Activated naive CD4-positive, alpha-beta T cell treated with anti-CD3 and anti-CD28 coated beads, Interleukin-2, amount 10 ng/mL, durations not matched to agents 7 days and 5 days (primary cell): ENCODE measurements around the gene MIB2.

Experiments
- CTCF ChIA-PET: fragments of 350-600 bp; sonication (Branson Sonifier 250); formaldehyde crosslinking; loops from one replicate; lab custom pipeline; 2021; ENCODE audit warnings: antibody characterized with exemption; lab: Charles Lee
- DNase-seq: peaks from one replicate; pipeline ENCODE4 v3.0.0-alpha.2; 2020
- H3K27ac Mint-ChIP-seq: one replicate; pipeline ENCODE4 v1.8.0; 2021; ENCODE audit warnings: mild to moderate bottlenecking, moderate library complexity, mixed read lengths
- H3K27me3 Mint-ChIP-seq: one replicate; pipeline ENCODE4 v1.8.0; 2021; ENCODE audit warnings: mild to moderate bottlenecking, mixed read lengths
- H3K36me3 Mint-ChIP-seq: one replicate; pipeline ENCODE4 v1.8.0; 2021; ENCODE audit warnings: mixed read lengths
- H3K4me1 Mint-ChIP-seq: one replicate; pipeline ENCODE4 v1.8.0; 2021; ENCODE audit warnings: mixed read lengths
- H3K4me3 Mint-ChIP-seq: one replicate; pipeline ENCODE4 v1.8.0; 2021; ENCODE audit warnings: mild to moderate bottlenecking, moderate library complexity, mixed read lengths
- H3K9me3 Mint-ChIP-seq: one replicate; pipeline ENCODE4 v1.8.0; 2021; ENCODE audit warnings: mixed read lengths

MIB2 gene

DNA sequence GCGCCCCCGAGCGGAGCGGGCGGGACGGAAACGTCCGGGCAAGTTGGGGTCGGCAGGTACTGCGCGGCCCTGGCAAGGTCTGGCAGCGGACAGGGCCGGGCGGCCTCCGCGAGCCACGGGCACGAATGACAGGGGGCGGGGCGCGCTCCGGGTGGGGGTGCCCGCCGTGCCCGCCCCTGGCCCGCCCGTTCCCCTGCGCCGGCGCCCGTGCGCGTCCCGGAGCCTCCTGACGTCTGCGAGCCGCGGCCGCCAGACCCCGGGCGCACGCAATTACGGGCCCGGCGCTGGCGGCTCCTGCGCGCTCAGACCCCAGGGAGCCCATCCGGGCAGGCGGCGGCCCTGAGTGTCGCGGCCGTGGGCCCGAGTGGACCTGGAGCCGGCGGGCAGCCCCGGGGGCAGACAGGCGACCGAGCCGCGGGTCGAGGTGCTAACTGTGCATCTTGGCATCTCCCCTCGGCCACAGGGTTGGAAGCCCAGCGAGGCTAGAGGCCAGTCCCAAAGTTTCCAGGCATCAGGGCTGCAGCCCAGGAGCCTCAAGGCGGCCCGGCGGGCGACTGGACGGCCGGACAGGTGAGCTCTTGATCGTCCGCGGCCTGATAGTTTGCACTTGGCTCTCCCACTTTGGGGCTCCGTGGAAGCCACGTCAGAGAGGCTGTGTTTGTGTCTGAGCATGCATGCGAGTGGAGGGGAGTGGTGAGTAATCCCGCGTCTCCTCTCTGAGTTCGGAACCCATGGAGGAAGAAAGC lies 918 bp downstream of the MIB2 start:
- peak; percentile 64 for DNase-seq
- Mint-ChIP-seq H3K4me3 (peak overlapping the region; percentile 82), H3K27ac (peak overlapping the region; percentile 85), H3K27me3 (no peaks in the 10 kb centered on the region), H3K9me3 (no peaks in the 10 kb centered on the region), H3K36me3 (peaks cover 19% of the 10 kb centered on the region), H3K4me1 (peaks cover 31% of the 10 kb centered on the region)
- CTCF ChIA-PET = no interaction called here

- Mint-ChIP-seq H3K27me3 (no peaks in the 10 kb centered on the region), H3K36me3 (peaks cover 19% of the 10 kb centered on the region), H3K9me3 (no peaks in the 10 kb centered on the region), H3K4me1 (peaks cover 30% of the 10 kb centered on the region), H3K27ac (peak overlapping the region; percentile 85), H3K4me3 (peak overlapping the region; percentile 82)
- CTCF ChIA-PET = no interaction called here
- no peak for DNase-seq
These were observed 1.5 kb downstream of the MIB2 start for GRCh38 chr1:1616838-1617237.

DNA sequence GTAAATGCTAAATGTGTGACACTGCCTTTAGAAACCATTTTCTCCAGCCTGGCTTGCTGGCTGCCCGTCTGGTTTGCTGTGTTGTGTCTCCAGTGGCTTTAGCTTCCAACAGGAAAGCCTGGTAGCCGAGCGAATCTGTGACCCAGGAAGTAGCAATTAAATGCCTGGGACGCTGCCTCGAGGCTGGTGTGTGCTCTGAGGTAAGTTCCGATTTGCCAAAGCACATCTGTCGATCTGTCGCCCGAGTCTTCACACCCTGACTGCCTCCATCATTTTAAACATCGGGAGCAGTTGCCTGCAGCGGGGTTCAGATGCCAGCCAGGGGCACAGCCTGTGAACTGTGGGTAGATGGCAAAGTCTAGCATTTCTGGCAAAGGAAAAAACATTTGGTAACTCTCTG lies 2.2 kb downstream of the MIB2 start:
- Mint-ChIP-seq H3K9me3 (no peaks in the 10 kb centered on the region), H3K36me3 (peaks cover 15% of the 10 kb centered on the region), H3K4me1 (peaks cover 26% of the 10 kb centered on the region), H3K27ac (peak overlapping the region; percentile 85), H3K4me3 (peak overlapping the region; percentile 82), H3K27me3 (no peaks in the 10 kb centered on the region)
- no peak for DNase-seq
- CTCF ChIA-PET = no interaction called here

DNA sequence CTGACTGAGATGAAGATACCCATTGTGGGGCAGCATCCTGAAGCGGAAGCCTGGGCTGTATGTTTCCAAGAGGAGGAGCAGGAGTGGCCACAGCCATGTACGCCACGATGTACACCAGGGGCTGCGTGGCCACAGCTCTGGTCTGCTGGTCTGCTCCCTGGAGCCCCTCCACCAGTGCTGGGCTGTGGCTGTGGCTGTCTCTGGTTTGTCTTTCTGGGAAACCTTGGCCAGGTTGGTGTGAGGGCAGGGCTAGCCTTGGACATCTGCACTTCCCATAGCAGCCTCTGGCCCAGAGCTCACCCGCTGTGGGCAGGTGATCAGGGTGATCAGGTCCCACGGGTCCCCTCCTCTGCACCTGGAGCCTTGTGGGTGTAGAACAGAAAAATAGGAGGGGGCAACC lies 2.6 kb downstream of the MIB2 start:
- H3K4me3 Mint-ChIP-seq = peak overlapping the region; percentile 82
- no peaks in the 10 kb centered on the region for H3K9me3 Mint-ChIP-seq
- CTCF ChIA-PET = no interaction called here
- H3K4me1 Mint-ChIP-seq = peaks cover 26% of the 10 kb centered on the region
- DNase-seq = no peak
- no peak overlapping the region for H3K27ac Mint-ChIP-seq
- peaks cover 15% of the 10 kb centered on the region for H3K36me3 Mint-ChIP-seq
- H3K27me3 Mint-ChIP-seq = no peaks in the 10 kb centered on the region

DNA sequence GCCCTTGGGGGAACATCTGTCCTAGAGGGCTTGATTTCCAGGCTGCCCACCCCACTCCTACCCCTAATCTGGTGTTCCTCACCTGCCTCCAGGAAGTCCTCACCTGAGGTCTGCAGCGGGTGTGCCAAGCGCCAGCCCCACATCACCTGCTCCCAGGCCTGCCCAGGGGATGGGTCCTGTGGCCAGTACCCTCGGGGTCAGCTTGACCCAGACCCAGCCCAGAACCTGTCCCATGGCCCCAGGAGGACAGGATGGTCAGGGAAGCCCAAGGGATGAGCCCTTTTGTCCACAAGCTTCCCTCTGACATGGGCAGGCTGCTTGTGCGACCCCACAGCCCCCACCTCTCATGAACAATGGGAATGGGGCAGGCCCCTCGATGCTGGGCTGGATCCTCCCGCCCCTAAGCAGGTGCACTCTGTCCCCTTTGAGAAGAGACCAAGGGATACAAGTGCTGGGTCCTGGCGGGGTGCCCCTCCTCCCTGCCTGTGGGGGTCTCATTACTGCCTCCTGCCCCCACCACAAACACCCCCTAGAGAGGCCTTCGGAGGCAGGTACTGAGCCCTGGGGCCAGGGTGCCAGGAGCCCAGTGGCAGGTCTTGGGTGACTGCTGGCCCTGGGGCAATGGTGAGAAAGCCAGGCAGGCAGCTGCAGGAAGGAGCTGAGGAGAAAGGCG lies 3.2 kb downstream of the MIB2 start:
- no peak overlapping the region for H3K27ac Mint-ChIP-seq
- CTCF ChIA-PET = no interaction called here
- no peak overlapping the region for H3K4me3 Mint-ChIP-seq
- H3K36me3 Mint-ChIP-seq = peaks cover 14% of the 10 kb centered on the region
- H3K27me3 Mint-ChIP-seq = no peaks in the 10 kb centered on the region
- no peak for DNase-seq
- no peaks in the 10 kb centered on the region for H3K9me3 Mint-ChIP-seq
- H3K4me1 Mint-ChIP-seq = peaks cover 24% of the 10 kb centered on the region

DNA sequence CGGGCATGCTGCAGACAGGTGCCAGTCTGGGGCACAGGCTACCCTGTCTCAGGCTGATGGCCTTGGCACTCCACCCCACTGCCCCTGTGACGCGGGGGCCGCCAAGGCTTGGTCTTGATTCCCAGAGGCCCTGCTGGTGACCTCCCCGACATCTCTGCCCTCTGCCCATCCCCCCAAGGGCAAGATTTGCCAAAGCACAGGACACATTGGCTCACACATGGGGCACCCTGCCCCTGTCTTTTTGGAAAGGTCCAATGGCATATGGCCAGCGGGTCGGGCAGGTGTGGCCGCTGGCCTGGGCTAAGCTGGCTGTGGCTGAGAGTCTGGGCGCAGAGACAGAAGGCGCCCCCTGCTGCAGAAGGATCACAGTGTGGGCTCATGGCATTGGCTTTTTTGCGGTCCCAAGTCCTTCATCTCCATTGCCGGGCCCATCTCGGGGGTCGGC lies 4.6 kb downstream of the MIB2 start:
- CTCF ChIA-PET = no interaction called here
- no peaks in the 10 kb centered on the region for H3K27me3 Mint-ChIP-seq
- H3K4me1 Mint-ChIP-seq = peaks cover 11% of the 10 kb centered on the region
- peaks cover 6% of the 10 kb centered on the region for H3K36me3 Mint-ChIP-seq
- no peak overlapping the region for H3K4me3 Mint-ChIP-seq
- H3K9me3 Mint-ChIP-seq = no peaks in the 10 kb centered on the region
- DNase-seq = no peak
- no peak overlapping the region for H3K27ac Mint-ChIP-seq

DNA sequence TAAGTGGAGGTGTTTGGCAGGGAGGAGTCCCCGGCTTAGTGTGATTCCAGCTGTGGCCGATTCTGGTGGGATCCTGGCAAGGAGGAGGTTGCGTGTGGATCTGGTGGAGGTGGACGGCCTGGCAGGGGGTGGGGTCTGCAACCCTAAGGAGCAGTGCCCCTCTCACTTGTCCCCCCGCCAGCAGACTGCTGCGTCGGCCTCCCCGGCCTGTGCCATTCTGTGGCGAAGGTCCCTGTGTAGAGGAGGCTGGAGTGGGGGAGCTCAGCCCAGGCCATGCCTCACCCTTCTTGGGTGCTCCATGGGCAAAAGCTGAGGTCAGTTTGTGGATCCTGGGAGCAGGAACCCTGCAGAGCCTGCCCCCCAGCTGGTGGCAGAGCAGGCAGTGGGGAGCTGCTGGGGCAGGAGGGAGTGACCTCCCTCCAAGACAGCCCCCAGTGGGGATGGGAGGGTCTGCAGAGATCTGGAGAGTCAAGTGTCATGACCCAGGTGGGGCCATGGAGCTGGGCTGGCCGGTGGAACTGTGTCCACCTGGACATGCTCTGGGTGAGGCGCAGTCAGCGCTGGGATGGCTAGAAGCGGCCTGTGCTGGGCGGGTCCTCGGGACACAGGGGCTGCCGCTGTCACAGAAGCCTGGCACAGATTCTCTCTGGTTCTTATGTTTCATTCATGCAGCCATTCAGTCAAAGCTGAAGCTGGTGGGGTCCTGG lies 5.3 kb downstream of the MIB2 start:
- H3K27ac Mint-ChIP-seq = no peak overlapping the region
- H3K4me1 Mint-ChIP-seq = peaks cover 11% of the 10 kb centered on the region
- no peak overlapping the region for H3K4me3 Mint-ChIP-seq
- H3K9me3 Mint-ChIP-seq = no peaks in the 10 kb centered on the region
- no peaks in the 10 kb centered on the region for H3K27me3 Mint-ChIP-seq
- CTCF ChIA-PET = no interaction called here
- peaks cover 6% of the 10 kb centered on the region for H3K36me3 Mint-ChIP-seq
- no peak for DNase-seq

DNA sequence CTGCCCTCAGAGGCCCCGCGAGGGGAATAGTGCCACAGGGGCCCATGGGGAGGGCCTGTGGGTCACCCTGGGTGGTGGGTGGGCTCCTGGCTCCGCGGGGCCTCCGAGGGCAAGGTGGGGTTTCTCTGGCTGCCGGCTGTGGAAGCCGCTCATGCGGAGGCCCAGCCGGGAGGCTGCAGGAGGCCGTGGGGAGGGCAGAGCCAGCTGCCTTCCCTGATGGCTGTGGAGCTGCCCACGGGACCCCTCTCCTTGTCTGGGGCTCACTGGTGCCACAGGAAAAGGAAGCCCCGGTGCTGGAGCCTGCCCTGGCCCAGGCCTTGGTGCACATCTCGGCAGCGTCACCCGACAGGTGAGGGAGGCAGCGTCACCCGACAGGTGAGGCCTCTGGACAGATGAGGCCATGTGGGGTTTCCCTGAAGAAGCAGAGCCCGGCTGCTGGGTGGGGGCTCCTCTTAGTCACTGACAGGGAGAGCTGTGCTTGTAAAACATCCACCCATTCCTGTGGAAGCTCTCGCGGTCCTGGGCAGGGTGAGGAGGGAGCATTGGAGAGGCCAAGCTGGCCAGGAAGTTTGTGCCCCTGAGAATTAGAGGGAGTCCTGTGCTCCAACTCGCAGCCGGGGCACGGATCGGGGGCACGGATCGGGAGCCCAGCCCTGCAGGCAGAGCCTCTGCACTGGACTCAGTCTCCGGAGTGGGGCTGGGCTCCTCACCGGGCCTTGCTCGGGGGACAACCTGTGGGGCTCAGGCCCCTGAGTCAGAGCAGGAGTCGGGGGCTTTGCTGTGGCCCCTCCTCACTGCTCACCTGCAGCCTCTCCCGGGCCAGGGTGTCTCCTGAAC lies 6.1 kb downstream of the MIB2 start:
- DNase-seq = no peak
- peaks cover 11% of the 10 kb centered on the region for H3K4me1 Mint-ChIP-seq
- no peak overlapping the region for H3K4me3 Mint-ChIP-seq
- no peaks in the 10 kb centered on the region for H3K9me3 Mint-ChIP-seq
- no peak overlapping the region for H3K27ac Mint-ChIP-seq
- H3K36me3 Mint-ChIP-seq = peaks cover 6% of the 10 kb centered on the region
- no peaks in the 10 kb centered on the region for H3K27me3 Mint-ChIP-seq
- CTCF ChIA-PET = no interaction called here

DNA sequence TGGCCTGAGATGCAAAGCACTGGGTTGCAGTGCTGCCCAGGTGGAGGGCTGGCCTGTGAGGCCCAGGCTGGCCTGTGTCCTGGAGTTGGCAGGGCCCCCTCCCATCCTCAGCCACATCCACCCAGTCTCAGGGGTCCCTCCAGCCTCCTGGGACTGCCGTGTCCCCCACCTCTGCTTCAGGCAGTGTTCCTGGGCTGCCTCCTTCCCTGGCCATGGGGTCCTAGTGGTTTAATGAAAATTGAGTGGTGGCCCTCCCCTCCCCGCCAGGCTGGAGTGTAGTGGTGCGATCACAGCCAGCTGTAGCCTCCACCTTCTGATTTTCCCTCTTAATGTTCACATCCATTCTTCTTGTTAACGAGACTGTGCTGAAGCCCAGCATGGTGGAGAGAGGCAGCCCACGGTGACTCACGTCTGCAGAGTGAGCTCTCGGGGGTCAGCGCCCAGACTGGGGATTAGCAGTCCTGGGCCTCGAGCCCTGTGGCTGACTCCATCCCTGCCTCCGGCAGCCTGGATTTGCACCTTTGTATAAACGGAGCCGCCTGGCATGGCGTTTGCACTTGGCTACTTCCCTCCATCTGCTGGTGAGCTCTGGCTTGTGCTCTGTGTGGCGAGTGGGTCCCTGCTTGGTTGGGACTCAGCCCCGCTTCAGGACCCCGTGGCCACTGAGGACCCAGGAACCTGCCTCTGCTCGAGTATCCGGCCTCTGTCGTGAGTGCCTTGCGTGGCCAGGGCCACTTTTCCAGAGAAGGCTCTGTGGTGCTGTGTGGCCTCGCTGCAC lies 6.9 kb downstream of the MIB2 start:
- peaks cover 3% of the 10 kb centered on the region for H3K4me1 Mint-ChIP-seq
- H3K9me3 Mint-ChIP-seq = no peaks in the 10 kb centered on the region
- CTCF ChIA-PET = no interaction called here
- no peaks in the 10 kb centered on the region for H3K27me3 Mint-ChIP-seq
- H3K36me3 Mint-ChIP-seq = peaks cover 5% of the 10 kb centered on the region
- H3K27ac Mint-ChIP-seq = no peak overlapping the region
- DNase-seq = no peak
- H3K4me3 Mint-ChIP-seq = no peak overlapping the region

- CTCF ChIA-PET = no interaction called here
- Mint-ChIP-seq H3K4me3 (no peak overlapping the region), H3K27me3 (no peaks in the 10 kb centered on the region), H3K27ac (peak overlapping the region; percentile 13), H3K4me1 (no peaks in the 10 kb centered on the region), H3K9me3 (no peaks in the 10 kb centered on the region), H3K36me3 (no peaks in the 10 kb centered on the region)
- DNase-seq = no peak
These were observed 7.4 kb downstream of the MIB2 start for GRCh38 chr1:1622788-1623094.

GRCh38 chr1:1623181-1623630 lies 7.9 kb downstream of the MIB2 start:
- CTCF ChIA-PET = no interaction called here
- no peak overlapping the region for H3K4me3 Mint-ChIP-seq
- H3K9me3 Mint-ChIP-seq = no peaks in the 10 kb centered on the region
- no peaks in the 10 kb centered on the region for H3K4me1 Mint-ChIP-seq
- no peaks in the 10 kb centered on the region for H3K27me3 Mint-ChIP-seq
- H3K36me3 Mint-ChIP-seq = no peaks in the 10 kb centered on the region
- no peak overlapping the region for H3K27ac Mint-ChIP-seq
- no peak for DNase-seq

GRCh38 chr1:1623631-1624442 lies 8.5 kb downstream of the MIB2 start:
- no peak overlapping the region for H3K4me3 Mint-ChIP-seq
- H3K4me1 Mint-ChIP-seq = peaks cover 2% of the 10 kb centered on the region
- CTCF ChIA-PET = no interaction called here
- no peak overlapping the region for H3K27ac Mint-ChIP-seq
- H3K36me3 Mint-ChIP-seq = no peaks in the 10 kb centered on the region
- no peaks in the 10 kb centered on the region for H3K9me3 Mint-ChIP-seq
- DNase-seq = no peak
- no peaks in the 10 kb centered on the region for H3K27me3 Mint-ChIP-seq
